AG20443 (cell line): Measurements from ENCODE around the gene EFNA2.
A peak's percentile ranks its signal among the peaks of the same experiment; 100 is the strongest.

Experiments used
- DNase-seq: peaks from one replicate; pipeline ENCODE4 v3.0.0; 2012; ENCODE audit warnings: low spot score, mixed read lengths

Gene EFNA2

GRCh38 chr19:1249298-1249989 is 36.2 kb upstream of the EFNA2 start:
- DNase-seq: peak; percentile 90

- DNase-seq: no peak
These were observed 35.7 kb upstream of the EFNA2 start for GRCh38 chr19:1249990-1250436.

GRCh38 chr19:1250437-1251260 is 35.0 kb upstream of the EFNA2 start:
- no peak for DNase-seq

GRCh38 chr19:1251330-1252220 is 34.1 kb upstream of the EFNA2 start:
- DNase-seq: no peak

- DNase-seq: peak; percentile 81
These were observed 33.4 kb upstream of the EFNA2 start for GRCh38 chr19:1252221-1252820.

- DNase-seq: peak; percentile 79
These were observed 32.7 kb upstream of the EFNA2 start for GRCh38 chr19:1252821-1253513.

GRCh38 chr19:1253514-1254080 is 32.1 kb upstream of the EFNA2 start:
- peak; percentile 39 for DNase-seq

- no peak for DNase-seq
These were observed 31.6 kb upstream of the EFNA2 start for GRCh38 chr19:1254081-1254527.

- DNase-seq: no peak
These were observed 31.0 kb upstream of the EFNA2 start for GRCh38 chr19:1254530-1255185.

GRCh38 chr19:1255186-1256161 is 30.2 kb upstream of the EFNA2 start:
- DNase-seq: no peak

- DNase-seq: no peak
These were observed 28.8 kb upstream of the EFNA2 start for GRCh38 chr19:1256646-1257474.

GRCh38 chr19:1257475-1258162 is 28.1 kb upstream of the EFNA2 start:
- DNase-seq: no peak

GRCh38 chr19:1258163-1258492 is 27.5 kb upstream of the EFNA2 start:
- no peak for DNase-seq

GRCh38 chr19:1258707-1259205 is 26.9 kb upstream of the EFNA2 start:
- no peak for DNase-seq

GRCh38 chr19:1259206-1259875 is 26.3 kb upstream of the EFNA2 start:
- no peak for DNase-seq

- no peak for DNase-seq
These were observed 25.6 kb upstream of the EFNA2 start for GRCh38 chr19:1259876-1260748.
